K562 (cell line): Measurements from ENCODE around the gene KRTAP10-6.
"Not testable (repeated sequence)": the region's sequence is repeated elsewhere in the genome, so short reads cannot be mapped to it uniquely, and the experiment has no call there.

ENCODE experiments used
- CTCF ChIP-seq, 3 experiments: IDR thresholded peaks in 2 of 3; conservative IDR thresholded peaks in 1 of 3; 2 replicates each; pipeline ENCODE4 v1.5.1; 2011 to 2012; ENCODE audit warnings: low read length in 3 of 3, mild to moderate bottlenecking in 3 of 3, control low read depth in 2 of 3, improper control_type of control experiment in 1 of 3, inconsistent platforms in 1 of 3, low read depth in 1 of 3, mixed read lengths in 1 of 3, moderate library complexity in 1 of 3; ENCODE audit not compliant: insufficient read depth in 2 of 3
- ELK1 ChIP-seq: sonication (generic); formaldehyde crosslinking; IDR thresholded peaks from 2 replicates; pipeline ENCODE4 v1.8.1; 2022; ENCODE audit warnings: missing genetic modification reagents
- FOXM1 ChIP-seq, 2 experiments: fragments of 450-650 bp in 1 of 2; sonication (generic) in 1 of 2; formaldehyde crosslinking in 1 of 2; IDR thresholded peaks; 2 replicates each; pipeline versions ENCODE4 v1.6.1 to v1.9.0; 2017 to 2022; ENCODE audit warnings: low read depth in 2 of 2, mild to moderate bottlenecking in 2 of 2, missing genetic modification reagents in 1 of 2, moderate library complexity in 1 of 2
- KAT8 ChIP-seq: fragments of 450-650 bp; IDR thresholded peaks from 2 replicates; pipeline ENCODE4 v1.6.1; 2016; ENCODE audit warnings: low read depth, mild to moderate bottlenecking
- MXD1 ChIP-seq: fragments of 250-450 bp; sonication (Bioruptor Pico); IDR thresholded peaks from 2 replicates; pipeline ENCODE4 v1.8.0; 2021; ENCODE audit warnings: borderline replicate concordance, mild to moderate bottlenecking, moderate library complexity; ENCODE audit not compliant: poor library complexity, severe bottlenecking
- POLR2A ChIP-seq: fragments of 450-650 bp; conservative IDR thresholded peaks from 2 replicates; pipeline ENCODE4 v1.6.1; 2016
- TF ChIP-seq, protein P1 (sequence below): fragments of 450-650 bp; IDR thresholded peaks from 2 replicates; pipeline ENCODE4 v1.6.1; 2016; ENCODE audit warnings: borderline replicate concordance

GRCh38 chr21:44600118-44600978 lies 8.0 kb upstream of the KRTAP10-6 start, which contains the start of gene KRTAP10-7:
- TF ChIP-seq, protein P1, sequence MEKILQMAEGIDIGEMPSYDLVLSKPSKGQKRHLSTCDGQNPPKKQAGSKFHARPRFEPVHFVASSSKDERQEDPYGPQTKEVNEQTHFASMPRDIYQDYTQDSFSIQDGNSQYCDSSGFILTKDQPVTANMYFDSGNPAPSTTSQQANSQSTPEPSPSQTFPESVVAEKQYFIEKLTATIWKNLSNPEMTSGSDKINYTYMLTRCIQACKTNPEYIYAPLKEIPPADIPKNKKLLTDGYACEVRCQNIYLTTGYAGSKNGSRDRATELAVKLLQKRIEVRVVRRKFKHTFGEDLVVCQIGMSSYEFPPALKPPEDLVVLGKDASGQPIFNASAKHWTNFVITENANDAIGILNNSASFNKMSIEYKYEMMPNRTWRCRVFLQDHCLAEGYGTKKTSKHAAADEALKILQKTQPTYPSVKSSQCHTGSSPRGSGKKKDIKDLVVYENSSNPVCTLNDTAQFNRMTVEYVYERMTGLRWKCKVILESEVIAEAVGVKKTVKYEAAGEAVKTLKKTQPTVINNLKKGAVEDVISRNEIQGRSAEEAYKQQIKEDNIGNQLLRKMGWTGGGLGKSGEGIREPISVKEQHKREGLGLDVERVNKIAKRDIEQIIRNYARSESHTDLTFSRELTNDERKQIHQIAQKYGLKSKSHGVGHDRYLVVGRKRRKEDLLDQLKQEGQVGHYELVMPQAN = not testable (repeated sequence)
- TF ChIP-seq CTCF (IDR thresholded peaks at IDR 0.05 in 2 of 3, conservative IDR thresholded peaks at IDR 0.05 in 1 of 3; ENCODE audit: insufficient read depth in 2 of 3, low read depth in 1 of 3, low read length in 3 of 3); FOXM1 (IDR thresholded peaks at IDR 0.05; ENCODE audit: low read depth); FOXM1 (CRISPR knock-in tag; IDR thresholded peaks at IDR 0.05; ENCODE audit: low read depth); POLR2A; ELK1; MXD1 (CRISPR knock-in tag); KAT8: not testable (repeated sequence)
